ENCODE measurements around the gene ZAP70. TPM values are rescaled to one million over a fixed set of nuclear protein-coding genes. Genes with fewer than 3 reads are reported as not detected.

Gene ZAP70
- total and polyA plus RNA-seq, 2 of the 13 experiments (the other 11 are each of a cell fraction or from before 2014, with no cell fraction given) = 0.51 to 4.0 TPM

GRCh38 chr2:97736608-97737330, 23.4 kb downstream of the ZAP70 start:
- intact Hi-C loops (cut with micrococcal nuclease; ENCODE audit: unreplicated experiment) = no loop called here

More at GRCh38 chr2:97736608-97737330, 23.4 kb downstream of the ZAP70 start:
- FAIRE-seq = no peak
- no peak overlapping the region for H2AFZ ChIP-seq (ENCODE audit: low read length)
- CTCF ChIA-PET (ENCODE audit: low intra/inter-chr PET ratio, low total read pairs) = no interaction called here
- H3K9ac ChIP-seq (ENCODE audit: insufficient read depth, low read depth, low read length) = no peak overlapping the region
- no peaks in the 10 kb centered on the region for H3K9me3 ChIP-seq (ENCODE audit: low read length)
- 40% methylated on average over 17 of the region's 20 CpGs for WGBS (ENCODE audit: low lambda C conversion rate)
- peaks cover 2 to 27% of the 10 kb centered on the region in 2 experiments; a peak in 4 of 5 replicates for H3K27me3 ChIP-seq (ENCODE audit: control insufficient read depth in 1 of 2, insufficient read depth in 2 of 2, low read length in 2 of 2)
- no peaks in the 10 kb centered on the region for H3K79me2 ChIP-seq (ENCODE audit: insufficient read depth, low read length)
- ATAC-seq = no peak
- H3K4me1 ChIP-seq (ENCODE audit: insufficient read depth, low read length) = peaks cover 9% of the 10 kb centered on the region
- in situ Hi-C loops (cut with HindIII; ENCODE audit: extremely low pct_ligation_motif_present, low pct_unique_long_range_greater_than_20kb) = no loop called here
- POLR2A ChIA-PET = no interaction called here
- H3K4me2 ChIP-seq (ENCODE audit: low read depth, low read length) = no peak overlapping the region
- BruUV-seq (replicated peaks) = no TSS peak
- no peak for DNase-seq (ENCODE audit: low spot score)
- no peaks in the 10 kb centered on the region for H4K20me1 ChIP-seq (ENCODE audit: insufficient read depth, low read length)
- no peaks in the 10 kb centered on the region for H3K36me3 ChIP-seq (replicated peaks in 1 of 2; ENCODE audit: control insufficient read depth in 1 of 2, insufficient read depth in 2 of 2, low read length in 2 of 2)
- TF ChIP-seq GABPA (IDR thresholded peaks at IDR 0.05; ENCODE audit: low read depth, low read length) (0 out of 2 replicates have a peak, but pooled peaks have one; percentile 7), GABPA (CRISPR knock-in tag; IDR thresholded peaks at IDR 0.05; ENCODE audit: low read depth) (no peak), ZNF687 (CRISPR knock-in tag; IDR thresholded peaks at IDR 0.05) (0 out of 2 replicates have a peak, but pooled peaks have one; percentile 1), U2AF1 (optimal IDR thresholded peaks at IDR 0.05; ENCODE audit: low read depth, low read length) (no peak)
- TF ChIP-seq, protein P1, sequence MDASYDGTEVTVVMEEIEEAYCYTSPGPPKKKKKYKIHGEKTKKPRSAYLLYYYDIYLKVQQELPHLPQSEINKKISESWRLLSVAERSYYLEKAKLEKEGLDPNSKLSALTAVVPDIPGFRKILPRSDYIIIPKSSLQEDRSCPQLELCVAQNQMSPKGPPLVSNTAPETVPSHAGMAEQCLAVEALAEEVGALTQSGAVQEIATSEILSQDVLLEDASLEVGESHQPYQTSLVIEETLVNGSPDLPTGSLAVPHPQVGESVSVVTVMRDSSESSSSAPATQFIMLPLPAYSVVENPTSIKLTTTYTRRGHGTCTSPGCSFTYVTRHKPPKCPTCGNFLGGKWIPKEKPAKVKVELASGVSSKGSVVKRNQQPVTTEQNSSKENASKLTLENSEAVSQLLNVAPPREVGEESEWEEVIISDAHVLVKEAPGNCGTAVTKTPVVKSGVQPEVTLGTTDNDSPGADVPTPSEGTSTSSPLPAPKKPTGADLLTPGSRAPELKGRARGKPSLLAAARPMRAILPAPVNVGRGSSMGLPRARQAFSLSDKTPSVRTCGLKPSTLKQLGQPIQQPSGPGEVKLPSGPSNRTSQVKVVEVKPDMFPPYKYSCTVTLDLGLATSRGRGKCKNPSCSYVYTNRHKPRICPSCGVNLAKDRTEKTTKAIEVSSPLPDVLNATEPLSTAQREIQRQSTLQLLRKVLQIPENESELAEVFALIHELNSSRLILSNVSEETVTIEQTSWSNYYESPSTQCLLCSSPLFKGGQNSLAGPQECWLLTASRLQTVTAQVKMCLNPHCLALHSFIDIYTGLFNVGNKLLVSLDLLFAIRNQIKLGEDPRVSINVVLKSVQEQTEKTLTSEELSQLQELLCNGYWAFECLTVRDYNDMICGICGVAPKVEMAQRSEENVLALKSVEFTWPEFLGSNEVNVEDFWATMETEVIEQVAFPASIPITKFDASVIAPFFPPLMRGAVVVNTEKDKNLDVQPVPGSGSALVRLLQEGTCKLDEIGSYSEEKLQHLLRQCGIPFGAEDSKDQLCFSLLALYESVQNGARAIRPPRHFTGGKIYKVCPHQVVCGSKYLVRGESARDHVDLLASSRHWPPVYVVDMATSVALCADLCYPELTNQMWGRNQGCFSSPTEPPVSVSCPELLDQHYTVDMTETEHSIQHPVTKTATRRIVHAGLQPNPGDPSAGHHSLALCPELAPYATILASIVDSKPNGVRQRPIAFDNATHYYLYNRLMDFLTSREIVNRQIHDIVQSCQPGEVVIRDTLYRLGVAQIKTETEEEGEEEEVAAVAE (CRISPR knock-in tag; IDR thresholded peaks at IDR 0.05; ENCODE audit: borderline replicate concordance) = no peak
- H3K27ac ChIP-seq (ENCODE audit: extremely low read length, insufficient read depth, low read length) = no peak overlapping the region
- H3K4me3 ChIP-seq (replicated peaks in 1 of 3; ENCODE audit: insufficient read depth in 1 of 3, low read depth in 2 of 3, low read length in 3 of 3) = no peak overlapping the region
